LNCaP clone FGC (cell line): ENCODE results near the gene HASPIN.

ENCODE experiments used
- DNase-seq: peaks from one replicate; pipeline ENCODE4 v3.0.0-alpha.2; 2011; ENCODE audit warnings: low read depth
- H3K4me3 ChIP-seq: 2 replicates; pipeline ENCODE4 v1.5.1; 2011; ENCODE audit warnings: mild to moderate bottlenecking, low read depth, low read length, control low read depth
- CTCF ChIP-seq: IDR thresholded peaks from 2 replicates; pipeline ENCODE4 v1.5.1; 2012; ENCODE audit warnings: mild to moderate bottlenecking; ENCODE audit not compliant: control insufficient read depth, insufficient read depth; ENCODE audit errors: extremely low read depth

The HASPIN gene

GRCh38 chr17:3750926-3751325, 27.2 kb downstream of the HASPIN start:
- no peak overlapping the region for H3K4me3 ChIP-seq
- no peak for DNase-seq
- no peak for TF ChIP-seq CTCF

GRCh38 chr17:3751836-3752235, 28.1 kb downstream of the HASPIN start:
- no peak for DNase-seq
- no peak overlapping the region for H3K4me3 ChIP-seq
- no peak for TF ChIP-seq CTCF

- H3K4me3 ChIP-seq, result no peak overlapping the region
Measured at GRCh38 chr17:3753624-3754023, 29.9 kb downstream of the HASPIN start.

GRCh38 chr17:3754066-3754457, 30.4 kb downstream of the HASPIN start:
- no peak for DNase-seq
- H3K4me3 ChIP-seq, result peak overlapping the region; percentile 36
- TF ChIP-seq CTCF, result no peak

More at GRCh38 chr17:3753624-3754023, 29.9 kb downstream of the HASPIN start:
- no peak for DNase-seq
- TF ChIP-seq CTCF, result no peak

- peak; percentile 97 for DNase-seq
- no peak for TF ChIP-seq CTCF
Measured at GRCh38 chr17:3754458-3755334, 31.0 kb downstream of the HASPIN start.

GRCh38 chr17:3755335-3756030, 31.8 kb downstream of the HASPIN start:
- TF ChIP-seq CTCF, result no peak
- peak overlapping the region; percentile 74 for H3K4me3 ChIP-seq
- DNase-seq, result no peak

More at GRCh38 chr17:3754458-3755334, 31.0 kb downstream of the HASPIN start:
- peak overlapping the region; percentile 74 for H3K4me3 ChIP-seq
